HG02571 (cell line): ENCODE data around the gene TSPEAR.

Source experiments
- ATAC-seq: cut with Tn5 transposase; IDR thresholded peaks from one replicate; pipeline ENCODE4 v1.9.1; 2021; ENCODE audit warnings: mild to moderate bottlenecking, moderate library complexity; ENCODE audit not compliant: unreplicated experiment

Gene TSPEAR

DNA sequence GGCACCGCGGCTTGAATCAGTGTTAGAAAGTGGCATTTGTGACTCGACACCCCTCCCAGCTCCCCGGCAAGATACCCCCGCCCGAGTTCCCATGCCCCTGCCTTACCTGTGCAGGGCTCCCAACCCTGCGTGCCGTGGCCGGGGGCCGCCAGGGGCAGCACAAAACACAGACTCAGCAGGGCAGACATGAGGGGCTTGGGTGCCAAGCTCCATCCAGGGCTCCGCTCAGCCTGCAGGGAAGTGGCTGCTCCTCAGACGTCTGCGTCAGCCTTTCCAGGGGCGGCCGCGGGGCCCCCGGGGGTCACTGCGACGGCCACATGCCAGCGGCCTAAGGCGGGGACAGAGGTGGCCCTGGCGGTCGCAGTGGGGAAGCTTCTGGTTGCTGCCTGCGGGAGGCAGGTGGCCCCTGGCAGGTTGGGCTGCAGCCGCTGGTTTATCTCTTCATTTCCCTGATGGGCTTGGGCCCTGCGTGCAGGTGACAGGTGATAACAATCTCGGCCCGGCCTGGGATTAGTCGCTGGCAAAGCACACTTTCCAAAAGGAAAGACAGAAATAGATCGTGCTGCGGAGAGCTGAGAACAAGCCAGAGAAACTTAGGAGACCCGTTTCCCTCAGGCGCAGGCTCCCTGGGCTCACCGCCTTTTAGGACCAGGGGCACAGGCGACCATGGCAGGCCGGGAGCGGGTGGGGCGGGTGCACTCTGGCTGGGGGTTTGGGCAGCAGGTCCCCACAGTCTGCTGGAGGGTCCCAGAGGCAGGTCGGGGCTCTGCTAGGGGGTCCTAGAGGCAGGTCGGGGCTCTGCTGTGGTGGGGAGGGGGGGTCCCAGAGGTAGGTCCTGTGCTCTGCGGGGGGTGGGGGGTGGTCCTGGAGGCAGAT, at the start of gene TSPEAR:
Gene TSPEAR, minus strand, starts transcription at position 246 of the 876 bp plus-strand sequence. Its CDS starts 58 bp downstream, at position 188.
- ATAC-seq = no peak

DNA sequence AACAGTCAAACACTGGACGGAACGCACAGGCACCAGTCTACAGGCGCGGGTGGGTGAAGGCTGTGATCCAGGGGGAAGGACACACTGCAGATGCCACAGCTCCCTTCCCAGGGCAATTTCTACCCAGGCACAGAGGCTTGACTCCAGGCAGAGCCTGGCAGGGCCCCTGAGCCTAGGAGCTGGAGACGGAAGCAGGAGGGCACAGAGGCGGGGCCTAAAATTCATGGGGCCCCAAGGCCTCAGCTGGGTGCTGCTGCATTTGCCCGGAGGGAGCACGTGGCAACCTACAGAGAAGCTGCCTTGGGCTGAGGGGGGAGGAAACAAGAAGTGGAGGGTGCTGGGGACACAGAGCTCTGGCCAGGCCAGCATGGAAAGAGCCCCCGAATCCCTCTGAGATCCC, 49.0 kb upstream of the TSPEAR start:
- no peak for ATAC-seq

DNA sequence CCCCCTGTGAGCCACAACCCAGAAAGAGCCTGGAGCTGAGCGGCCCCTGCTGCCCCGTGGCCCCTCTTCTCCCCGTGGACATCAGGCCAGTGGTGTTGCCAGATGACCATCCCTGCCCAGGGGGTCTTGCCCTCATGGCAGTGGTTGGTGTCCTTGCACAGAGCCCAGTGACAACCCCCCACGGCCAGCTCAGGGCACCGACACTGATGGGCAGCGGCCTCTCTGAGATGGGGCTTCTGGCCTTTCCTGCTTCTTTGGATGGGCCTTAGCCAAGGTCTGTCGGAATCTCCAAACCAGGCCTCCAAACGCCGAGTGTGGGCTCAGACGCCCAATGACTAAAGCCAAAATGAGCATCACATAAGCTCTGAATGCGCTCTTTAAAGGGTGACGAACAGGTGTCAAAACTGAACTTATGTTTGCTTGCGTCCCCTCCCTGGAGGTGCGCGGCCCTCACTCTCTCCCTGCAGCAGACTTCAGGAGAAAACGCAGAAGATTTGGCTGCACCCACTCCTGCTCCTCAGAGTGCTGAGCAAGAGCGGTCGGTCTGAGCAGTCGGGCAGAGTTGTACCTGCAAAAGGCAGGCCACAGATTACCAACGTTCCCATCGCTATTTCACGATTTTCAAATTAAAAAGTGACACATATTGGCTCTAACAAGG, 48.4 kb upstream of the TSPEAR start:
- no peak for ATAC-seq

DNA sequence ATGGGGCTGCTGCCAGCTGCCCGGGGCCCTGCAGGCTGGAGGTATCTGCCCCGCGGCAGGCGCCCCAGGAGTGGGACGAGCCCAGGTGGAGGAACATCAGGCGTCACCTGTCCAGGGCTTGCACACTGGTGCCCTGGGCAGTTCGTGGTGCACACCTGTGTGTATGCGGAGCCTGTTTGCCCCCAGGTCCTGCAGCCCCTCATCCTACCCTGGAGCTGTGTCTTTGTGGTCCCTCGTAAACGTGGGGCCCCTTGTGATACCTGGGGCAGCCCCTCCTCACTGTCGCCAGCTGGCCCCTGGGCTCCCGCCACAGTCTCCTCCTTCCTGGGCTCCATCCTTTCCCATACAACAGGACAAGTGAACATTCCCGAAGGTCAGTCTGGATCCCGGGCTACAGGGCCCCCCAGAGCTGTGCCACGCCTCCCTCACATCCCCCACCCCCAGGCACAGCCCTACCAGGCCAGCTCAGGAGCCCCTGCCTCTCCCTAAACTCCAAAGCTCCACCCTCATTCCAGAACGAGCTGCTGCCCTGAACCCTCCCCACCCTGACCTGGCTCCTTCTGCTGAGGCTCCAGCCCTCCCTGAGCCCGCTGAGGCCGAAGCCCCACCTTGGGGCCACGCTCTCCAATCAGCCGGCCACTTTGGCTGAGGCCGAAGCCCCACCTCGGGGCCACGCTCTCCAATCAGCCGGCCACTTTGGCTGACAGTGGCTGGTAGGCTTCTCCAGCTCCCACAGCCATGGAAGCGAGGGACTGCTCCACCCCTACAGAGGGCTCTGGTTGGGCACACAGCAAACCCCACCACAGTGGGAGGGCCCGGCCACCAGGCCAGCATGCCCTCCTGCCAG, 47.6 kb upstream of the TSPEAR start:
- ATAC-seq = no peak

DNA sequence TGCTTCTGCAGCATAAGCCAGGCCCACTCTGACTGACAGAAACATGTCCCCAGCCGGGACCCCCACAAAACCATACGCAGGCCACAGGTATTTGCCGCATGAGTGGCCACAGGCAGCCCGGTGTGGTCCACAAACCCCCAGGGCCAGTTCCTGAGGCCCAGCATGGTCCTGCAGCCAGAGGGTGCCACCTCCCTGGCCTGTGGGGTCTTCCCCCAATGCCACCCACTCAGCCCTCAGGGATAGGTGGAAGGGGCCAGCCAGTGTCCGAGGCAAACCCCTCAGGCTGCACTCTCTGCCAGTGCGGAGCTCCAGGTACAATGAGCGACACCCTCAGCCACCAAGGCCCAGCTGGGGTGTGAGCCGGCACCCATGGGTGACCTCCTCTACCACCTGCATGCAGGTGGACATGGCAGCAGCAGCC, 46.8 kb upstream of the TSPEAR start:
- ATAC-seq = no peak

DNA sequence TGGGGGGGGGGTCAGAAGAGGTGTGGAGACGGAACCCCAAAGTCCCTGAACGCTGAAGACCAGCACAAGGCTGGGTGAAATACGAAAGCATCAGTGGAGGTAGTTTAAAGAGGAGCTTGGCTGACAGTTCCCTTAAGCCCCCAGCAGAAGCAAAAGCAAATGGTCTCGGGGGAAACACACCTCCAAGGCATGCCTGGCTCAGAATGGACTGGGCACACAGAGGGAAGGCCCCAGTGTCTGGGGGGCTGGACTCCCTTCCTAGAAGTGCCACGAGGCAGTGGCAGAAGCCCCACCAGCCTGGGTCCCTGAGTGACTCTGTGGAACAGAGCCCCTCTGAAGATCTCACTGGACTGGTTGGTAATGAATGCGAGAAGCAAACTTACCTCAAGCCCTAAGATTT, 46.4 kb upstream of the TSPEAR start:
- no peak for ATAC-seq

DNA sequence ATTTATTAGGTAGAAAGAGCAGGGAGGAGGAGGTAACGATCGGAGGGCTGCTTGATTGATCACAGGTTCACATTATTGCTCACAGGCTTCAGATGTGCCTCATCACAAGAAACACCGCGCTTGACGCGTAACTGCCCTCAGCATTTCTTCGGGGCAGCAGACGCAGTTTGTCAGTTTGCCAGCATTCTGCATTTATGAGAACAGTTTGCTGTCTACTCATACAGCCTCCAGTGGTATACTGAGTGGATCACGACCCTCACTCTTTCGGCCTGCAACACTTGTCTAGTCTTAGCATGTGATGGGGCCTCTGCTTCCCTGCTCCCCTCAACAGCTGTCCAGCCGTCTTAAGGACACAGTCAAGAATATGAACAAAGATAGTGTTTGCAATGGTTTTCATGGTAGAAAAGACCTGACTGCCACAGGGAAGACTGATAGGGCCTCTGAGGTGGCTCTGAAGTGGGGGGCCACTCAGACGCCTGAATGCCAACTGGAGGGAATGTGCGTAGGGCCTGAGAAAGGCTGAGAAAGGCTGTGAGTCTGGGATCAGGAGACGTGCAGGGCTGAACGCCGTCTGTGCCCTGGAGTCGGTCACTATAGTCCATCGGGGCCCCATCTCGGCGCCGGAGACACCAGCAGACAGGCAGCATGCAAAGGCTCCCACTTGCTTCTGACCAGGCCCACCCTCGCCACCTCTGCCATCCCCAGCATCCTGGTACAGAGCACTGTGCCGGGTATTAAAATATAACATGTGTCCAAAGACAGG, 45.2 kb upstream of the TSPEAR start:
- ATAC-seq = no peak

DNA sequence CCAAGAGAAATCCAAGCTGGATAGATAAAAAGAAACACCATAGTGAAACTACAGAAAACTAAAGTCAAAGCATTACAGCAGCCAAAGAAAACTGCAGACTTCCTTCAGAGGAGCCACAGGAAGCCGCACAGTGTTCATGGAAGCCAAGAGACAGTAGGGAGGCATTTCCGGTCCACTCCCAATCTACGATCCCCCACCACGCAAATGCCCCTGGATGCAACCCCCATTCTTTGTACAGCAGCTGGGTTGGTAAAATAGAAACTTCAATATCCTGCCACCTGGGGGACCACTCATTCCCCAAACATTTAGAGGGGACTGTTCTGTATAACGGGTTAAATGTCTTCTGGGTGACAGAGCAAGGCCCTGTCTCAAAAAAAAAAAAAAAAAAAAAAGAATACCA, 43.9 kb upstream of the TSPEAR start:
- no peak for ATAC-seq

DNA sequence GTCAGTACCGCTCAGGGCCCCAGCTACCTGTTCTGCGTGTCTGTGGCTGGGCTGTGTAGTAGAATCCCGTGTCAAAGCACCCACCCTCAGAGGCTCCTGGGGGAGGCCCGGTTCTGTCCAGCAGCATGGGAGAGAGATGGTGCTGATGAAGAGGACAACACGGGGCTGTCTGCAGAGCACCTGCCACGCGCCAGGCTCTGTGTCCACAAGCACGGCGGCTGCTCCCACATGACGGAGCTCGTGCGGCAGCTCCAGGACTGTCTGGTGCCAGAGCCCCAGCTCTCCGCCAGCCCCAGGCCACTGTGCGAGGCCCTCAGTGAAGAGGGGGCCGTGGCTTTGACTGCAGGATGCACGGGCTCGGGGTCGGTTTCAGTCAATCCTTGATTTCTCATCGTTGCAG, 42.0 kb upstream of the TSPEAR start:
- no peak for ATAC-seq

DNA sequence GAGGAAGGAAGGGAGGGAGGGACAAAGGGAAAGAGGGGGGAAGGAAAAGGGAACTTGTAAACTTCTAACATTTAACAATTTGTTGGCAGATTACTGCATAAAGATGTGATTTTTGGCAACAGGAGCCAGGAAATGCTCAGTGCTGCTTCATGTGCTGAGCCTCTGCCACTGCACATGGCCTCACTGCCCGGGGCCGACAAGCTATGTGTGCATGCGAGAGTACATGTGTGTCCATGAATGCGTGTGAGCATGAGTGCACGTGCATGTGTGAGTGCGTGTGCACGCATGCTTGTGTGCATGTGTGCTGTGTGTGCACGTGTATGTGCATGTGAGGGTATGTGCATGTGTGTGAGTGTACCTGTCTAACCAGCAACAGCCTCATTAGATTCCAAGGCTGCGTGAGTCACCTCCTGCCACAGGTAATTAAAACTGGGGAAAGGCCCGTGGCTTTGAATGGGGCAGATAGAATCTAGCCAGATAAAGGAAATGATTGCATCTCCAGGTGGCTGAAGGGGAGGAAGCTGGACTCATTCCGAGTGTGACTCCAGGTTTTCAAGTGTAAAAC, 41.4 kb upstream of the TSPEAR start:
- no peak for ATAC-seq

DNA sequence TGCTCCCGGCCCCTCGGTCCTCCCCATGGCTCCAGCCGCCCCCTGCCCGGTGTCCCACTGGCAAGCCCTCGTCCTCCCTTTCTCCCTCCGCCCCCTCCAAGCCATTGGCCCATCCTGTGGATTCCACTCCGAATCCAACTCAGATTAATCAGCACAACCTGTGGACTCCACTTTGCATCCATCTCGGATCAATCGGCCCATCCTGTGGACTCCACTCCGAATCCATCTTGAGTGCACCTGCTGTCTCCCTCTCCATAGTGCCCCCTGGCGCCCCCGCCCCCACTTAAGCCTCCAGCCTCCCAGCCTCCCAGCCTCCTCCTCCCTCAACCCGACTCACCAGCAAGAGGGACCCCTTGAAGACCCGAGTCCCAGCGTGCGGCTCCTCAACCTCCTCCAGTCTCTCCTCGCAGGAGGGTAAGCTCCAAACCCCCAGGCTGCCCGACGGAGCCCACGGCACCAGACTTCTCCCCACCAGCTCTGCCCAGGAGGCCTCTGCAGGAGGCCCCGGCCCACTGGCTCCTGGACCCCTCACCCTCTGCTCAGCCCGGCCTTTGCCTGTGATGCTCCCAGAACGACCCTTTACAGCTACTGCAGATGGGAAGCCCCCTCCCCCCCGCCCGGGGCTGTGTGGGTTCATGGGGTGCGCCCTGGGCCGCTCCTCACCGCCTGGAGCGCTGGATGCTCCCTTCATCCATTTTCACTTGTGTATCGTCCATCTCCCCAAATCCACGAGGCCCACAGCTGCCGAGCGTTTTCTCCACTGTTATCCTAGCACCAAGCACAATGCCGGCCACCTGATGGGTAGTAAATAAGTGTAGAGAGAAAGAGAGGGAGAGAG, 40.6 kb upstream of the TSPEAR start:
- no peak for ATAC-seq

DNA sequence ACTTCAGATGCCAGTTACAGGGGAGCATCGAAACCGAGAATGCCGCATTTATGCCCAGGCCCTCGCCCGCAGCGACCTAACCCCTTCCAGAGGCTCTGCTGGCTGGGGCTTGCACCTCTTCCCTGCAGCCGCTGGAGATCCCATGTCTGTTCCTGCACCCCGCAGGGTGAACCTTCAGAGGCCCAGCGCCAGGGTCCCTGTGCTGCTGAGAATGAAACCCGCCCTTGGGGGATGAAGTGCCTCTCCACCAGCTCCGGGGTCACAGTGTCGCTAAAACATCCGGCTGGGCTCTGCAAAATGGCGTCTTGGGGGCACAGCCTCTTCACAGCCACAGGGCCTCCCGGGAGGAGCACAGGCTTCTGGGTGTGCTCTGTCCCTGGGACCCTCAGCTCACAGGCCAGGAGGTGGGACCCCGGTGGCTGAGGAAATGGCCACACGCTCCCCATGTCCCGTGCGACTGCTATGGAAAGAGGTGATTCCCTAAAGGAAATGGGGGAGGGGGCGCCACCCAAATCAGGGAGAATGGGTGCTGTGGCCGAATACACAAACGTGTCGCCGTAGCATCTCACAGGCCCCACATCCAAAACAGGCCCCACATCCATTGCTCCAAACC, 39.9 kb upstream of the TSPEAR start:
- ATAC-seq = no peak

DNA sequence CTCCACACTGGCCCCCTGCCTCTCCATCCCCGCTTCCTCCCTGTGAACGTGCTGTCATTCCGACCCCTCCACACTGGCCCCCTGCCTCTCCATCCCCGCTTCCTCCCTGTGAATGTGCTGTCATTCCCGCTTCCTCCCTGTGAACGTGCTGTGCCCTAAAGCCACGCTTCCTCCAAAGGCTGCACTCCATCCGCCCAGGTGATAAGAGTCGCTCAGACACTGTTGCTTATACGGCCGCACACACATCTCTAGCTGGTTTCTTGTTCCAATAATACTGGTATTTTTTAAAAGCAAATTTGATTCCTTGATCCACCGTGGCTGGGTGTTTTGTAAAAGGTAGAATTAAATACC, 39.3 kb upstream of the TSPEAR start:
- no peak for ATAC-seq

DNA sequence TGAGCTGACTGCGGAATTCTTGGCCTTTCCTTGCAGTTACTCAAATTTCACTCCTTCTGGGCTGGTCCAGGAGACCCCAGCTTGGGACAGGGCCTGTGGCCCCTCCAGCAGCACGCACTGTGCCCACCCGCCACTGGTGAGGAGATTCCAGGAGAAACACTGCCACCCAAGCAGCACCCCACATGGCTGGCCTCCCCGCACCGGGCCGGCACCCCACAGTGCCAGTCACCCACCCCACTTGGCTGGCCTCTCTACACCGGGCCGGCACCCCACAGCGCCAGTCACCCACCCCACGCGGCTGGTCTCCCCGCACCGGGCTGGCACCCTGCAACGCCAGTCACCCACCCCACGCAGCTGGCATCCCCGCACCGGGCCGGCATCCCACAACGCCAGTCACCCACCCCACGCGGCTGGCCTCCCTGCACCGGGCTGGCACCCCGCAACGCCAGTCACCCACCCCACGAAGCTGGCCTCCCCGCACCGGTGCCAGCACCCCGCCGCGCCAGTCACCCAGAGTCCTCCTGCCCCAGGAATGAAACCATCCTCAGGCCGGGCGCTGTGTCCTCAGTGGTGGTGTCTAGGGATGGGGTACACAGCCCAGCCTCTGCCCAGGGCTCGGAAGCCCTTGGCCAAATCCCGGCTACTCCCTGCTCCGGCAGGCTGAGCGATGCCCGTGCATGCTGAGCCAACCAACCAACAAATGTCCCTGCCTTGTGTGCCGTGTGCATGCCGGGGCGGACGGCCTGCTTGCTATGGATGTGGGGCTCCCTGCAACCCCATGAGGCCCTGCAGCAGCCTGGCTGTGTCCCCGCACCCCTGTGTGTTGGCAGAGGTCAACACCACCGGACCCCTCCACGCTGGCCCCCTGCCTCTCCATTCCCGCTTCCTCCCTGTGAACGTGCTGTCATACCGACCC, 38.6 kb upstream of the TSPEAR start:
- no peak for ATAC-seq

DNA sequence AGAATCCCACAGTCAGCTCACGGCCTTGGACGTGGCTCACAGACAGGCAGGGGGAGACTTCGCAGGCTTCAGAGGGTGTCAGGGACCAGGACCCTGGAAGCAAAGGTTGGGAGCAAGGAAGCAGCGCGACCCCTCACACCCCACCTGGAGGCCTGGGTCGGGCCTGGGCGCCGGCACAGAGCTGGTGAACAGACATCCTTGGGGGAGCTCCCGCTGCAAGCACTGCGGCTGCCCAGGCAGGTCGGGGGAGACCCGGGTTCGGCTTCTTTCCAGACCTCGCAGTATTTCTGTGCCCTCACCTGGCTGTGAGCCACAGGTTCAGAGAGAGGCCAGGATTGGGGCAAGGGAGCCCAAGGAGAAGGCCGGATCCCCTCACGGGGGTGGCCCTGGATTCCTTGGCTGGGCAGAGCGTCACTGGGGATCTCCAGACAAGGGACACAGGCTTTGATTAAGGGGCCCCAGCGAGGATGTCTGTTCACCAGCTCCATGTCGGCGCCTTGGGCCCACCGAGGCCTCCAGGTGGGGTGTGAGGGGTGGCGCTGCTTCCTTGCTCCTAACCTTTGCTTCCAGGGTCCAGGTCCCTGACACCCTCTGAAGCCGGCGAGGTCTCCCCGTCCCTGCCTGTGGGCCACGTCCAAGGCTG, 37.9 kb upstream of the TSPEAR start:
- no peak for ATAC-seq

DNA sequence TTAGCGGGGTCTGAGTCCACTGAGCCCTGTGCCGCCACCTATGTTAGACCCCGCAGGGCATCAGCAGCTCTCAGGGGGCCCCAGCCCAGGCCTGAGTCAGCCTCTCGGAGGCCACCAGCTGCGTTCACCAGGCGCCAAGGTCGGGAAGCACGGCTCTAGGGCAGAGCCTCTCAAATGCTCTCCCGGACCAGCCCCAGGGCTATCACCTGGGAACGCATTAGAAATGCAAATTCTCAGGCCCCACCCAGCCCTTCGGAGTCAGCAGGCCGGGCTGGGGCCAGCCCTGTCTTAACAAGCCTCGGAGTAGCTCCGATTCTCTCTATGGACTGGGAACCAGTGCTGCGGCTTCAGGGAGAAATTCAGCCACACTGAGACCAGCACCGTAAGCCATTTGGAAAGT, 37.2 kb upstream of the TSPEAR start:
- ATAC-seq = no peak

DNA sequence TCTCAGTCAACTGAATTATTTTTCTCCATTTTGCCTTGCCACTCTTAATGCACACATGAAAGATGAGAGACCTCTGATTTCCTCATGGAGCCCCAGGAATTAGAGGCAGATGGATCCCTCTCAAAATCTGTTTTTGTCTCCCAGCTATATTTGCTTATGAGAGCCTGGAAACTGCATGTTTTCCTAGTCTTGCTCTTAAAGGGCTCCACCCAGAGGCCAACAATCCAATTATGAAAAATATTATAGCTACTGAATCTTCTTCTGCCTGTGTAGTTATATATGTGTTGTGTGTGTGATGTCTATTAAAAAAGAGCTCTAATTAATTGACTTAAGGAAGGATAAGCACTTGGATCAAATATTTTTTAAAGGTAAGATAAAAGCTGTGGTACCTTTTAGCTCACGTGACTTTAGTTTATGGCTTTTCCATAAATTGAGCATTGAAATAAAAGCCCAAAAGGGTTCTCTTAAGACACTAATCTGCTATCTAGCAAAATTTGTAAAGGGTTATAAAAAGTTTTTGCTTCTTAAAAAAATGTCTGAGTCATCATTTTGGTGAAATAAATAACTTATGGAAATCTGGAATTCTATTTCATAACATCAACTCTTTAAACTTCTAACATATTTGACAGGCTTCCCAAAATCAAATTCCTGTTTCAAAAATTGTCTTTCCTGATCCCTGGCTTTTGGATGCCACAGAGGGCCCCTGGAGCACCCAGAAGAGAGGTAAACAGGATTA, 31.2 kb upstream of the TSPEAR start:
- ATAC-seq = no peak
